WI38 (cell line): ENCODE measurements around the gene COQ2.
"Not testable (repeated sequence)": the region's sequence is repeated elsewhere in the genome, so short reads cannot be mapped to it uniquely, and the experiment has no call there.

Experiments used
- H3K4me3 ChIP-seq: 2 replicates; pipeline ENCODE4 v1.5.1; 2011; ENCODE audit warnings: low read depth, mild to moderate bottlenecking, control low read depth, low read length
- TF ChIP-seq, protein P1 (sequence below): IDR thresholded peaks from 2 replicates; pipeline ENCODE4 v1.5.1; 2012; ENCODE audit warnings: low read depth, mild to moderate bottlenecking, control low read depth, low read length

COQ2 gene

DNA sequence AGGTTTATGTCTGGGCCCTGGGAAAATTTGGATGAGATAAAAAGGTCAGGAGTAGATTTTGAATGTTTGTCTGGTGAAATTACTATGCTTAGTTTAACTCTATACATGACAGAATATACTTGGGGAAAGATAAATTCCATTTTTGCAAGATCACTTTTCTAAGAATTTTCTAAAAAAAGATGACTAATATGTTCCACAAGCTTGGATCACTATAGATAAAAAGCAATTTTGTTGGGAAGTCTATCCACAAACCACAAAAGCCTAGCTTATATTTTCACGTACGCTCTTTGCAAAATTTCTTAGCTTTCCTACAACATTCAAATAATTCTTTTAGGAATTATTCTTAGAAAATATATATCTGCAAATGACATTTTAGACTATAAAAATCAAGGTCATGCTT, 20.6 kb upstream of the COQ2 start:
- H3K4me3 ChIP-seq: no peak overlapping the region
- TF ChIP-seq, protein P1, sequence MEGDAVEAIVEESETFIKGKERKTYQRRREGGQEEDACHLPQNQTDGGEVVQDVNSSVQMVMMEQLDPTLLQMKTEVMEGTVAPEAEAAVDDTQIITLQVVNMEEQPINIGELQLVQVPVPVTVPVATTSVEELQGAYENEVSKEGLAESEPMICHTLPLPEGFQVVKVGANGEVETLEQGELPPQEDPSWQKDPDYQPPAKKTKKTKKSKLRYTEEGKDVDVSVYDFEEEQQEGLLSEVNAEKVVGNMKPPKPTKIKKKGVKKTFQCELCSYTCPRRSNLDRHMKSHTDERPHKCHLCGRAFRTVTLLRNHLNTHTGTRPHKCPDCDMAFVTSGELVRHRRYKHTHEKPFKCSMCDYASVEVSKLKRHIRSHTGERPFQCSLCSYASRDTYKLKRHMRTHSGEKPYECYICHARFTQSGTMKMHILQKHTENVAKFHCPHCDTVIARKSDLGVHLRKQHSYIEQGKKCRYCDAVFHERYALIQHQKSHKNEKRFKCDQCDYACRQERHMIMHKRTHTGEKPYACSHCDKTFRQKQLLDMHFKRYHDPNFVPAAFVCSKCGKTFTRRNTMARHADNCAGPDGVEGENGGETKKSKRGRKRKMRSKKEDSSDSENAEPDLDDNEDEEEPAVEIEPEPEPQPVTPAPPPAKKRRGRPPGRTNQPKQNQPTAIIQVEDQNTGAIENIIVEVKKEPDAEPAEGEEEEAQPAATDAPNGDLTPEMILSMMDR: no peak

DNA sequence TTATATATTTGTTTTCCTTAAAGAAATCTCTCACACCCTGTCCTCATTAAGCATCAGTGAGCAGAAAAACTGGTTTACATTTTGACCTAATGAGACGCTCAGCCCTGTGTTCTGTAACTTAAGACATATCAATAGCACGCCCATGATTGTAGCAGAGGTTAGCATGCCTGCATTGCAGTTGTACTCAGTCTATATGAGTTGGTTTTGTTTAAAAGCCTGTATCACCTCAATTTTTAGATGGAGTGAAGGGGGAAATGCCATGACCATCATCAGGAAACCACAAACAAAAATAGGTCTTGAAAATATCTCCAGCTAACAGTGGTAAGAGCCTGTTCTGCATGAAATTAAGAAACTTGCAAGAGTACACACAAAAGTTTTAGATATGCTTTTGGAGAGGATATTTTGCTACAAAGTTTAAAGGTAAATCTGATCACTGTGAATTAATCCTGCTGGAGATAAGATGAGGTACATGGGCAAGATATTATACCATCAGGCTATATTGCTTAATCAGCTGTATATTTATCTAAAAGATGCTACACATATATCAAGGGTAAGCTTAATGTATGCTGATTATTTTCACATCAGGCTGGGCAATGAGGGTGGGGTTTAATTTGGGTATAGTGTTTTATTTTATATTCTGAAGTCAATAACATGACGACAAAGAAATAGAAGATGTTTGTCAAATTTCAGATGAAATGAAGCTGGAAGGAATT, 13.1 kb upstream of the COQ2 start:
- TF ChIP-seq, protein P1: no peak
- H3K4me3 ChIP-seq: no peak overlapping the region

GRCh38 chr4:83293305-83294046, 8.9 kb upstream of the COQ2 start:
- TF ChIP-seq, protein P1: no peak
- H3K4me3 ChIP-seq: no peak overlapping the region

- H3K4me3 ChIP-seq: not testable (repeated sequence)
Measured at GRCh38 chr4:83290059-83290774, 5.6 kb upstream of the COQ2 start.

- not testable (repeated sequence) for H3K4me3 ChIP-seq
Measured at GRCh38 chr4:83288381-83288780, 3.8 kb upstream of the COQ2 start.

- H3K4me3 ChIP-seq: peak overlapping the region; percentile 65
- TF ChIP-seq, protein P1: no peak
Measured at GRCh38 chr4:83285055-83285407, 433 bp upstream of the COQ2 start.

DNA sequence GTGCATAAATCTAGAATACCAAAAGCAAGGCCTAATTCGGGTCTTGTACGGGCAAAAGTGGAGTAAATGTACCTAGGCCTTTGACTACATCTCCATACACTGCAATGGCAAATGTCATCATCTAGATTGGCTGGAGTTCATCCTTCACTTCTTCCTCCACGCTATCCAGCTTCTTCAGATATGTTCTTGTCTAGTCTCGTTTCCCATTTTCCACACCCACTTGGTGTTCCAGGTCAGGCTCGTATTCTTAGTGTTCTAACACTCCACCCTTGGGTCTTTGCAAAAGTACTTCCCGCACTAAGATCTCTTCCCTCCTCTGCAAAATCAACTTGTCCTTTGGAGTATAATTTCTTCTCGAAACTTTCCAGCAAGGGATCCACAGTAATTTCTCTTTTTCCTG, 1.4 kb downstream of the COQ2 start:
- TF ChIP-seq, protein P1: no peak
- H3K4me3 ChIP-seq: no peak overlapping the region

- no peak overlapping the region for H3K4me3 ChIP-seq
- TF ChIP-seq, protein P1: peak; percentile 56; the same call in 1 of the 2 replicates
Measured at GRCh38 chr4:83282049-83282535, 2.5 kb downstream of the COQ2 start.
